Fibroblast of skin of left quadriceps (primary cell): Measurements from ENCODE around the gene INMT.

Experiments used
- DNase-seq, 2 experiments: peaks; one replicate each; pipeline ENCODE4 v3.0.0-alpha.2; 2013; ENCODE audit warnings: low read depth in 2 of 2

INMT gene

GRCh38 chr7:30787486-30787885 is 35.6 kb downstream of the INMT start:
- DNase-seq: no peak

GRCh38 chr7:30788640-30789333 is 36.9 kb downstream of the INMT start:
- no peak for DNase-seq

- DNase-seq: peak in 1 of 2 experiments; percentile 28
Observed at GRCh38 chr7:30789334-30789711, 37.4 kb downstream of the INMT start.

DNA sequence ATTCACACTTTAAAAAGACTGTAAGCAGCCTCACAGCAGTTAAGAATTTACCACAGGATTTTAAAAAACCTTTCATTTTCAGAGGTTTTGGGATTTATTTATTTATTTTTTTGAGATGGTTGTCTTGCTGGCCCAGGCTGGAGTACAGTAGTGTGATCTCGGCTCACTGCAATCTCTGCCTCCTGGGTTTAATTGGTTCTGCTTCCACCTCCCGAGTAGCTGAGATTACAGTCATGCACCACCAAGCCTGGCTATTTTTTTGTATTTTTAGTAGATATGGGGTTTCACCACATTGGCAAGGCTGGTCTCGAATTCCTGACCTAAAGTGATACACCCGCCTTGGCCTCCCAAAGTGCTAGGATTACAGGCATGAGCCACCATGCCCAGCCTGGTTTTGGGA is 38.4 kb downstream of the INMT start:
- no peak for DNase-seq

DNA sequence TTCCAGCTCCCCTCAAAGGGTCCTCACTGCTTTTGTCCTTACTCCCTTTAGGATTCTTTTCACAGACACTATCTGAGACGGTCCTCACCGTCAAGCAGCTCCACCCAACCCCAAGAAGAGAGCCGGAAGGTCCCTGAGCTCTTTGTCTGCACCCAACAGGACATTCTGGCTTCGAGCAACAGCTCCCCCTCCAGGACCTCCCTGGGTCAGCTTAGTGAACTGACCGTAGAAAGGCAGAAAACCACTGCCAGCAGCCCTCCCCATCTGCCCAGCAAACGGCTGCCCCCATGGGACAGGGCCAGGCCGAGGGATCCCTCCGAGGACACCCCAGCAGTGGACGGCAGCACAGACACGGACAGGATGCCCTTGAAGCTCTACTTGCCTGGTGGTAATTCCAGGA is 39.2 kb downstream of the INMT start:
- no peak for DNase-seq

- no peak for DNase-seq
Observed at GRCh38 chr7:30795161-30795948, 43.4 kb downstream of the INMT start.

GRCh38 chr7:30796105-30796869 is 44.4 kb downstream of the INMT start:
- peak in 1 of 2 experiments; percentile 39 for DNase-seq

DNA sequence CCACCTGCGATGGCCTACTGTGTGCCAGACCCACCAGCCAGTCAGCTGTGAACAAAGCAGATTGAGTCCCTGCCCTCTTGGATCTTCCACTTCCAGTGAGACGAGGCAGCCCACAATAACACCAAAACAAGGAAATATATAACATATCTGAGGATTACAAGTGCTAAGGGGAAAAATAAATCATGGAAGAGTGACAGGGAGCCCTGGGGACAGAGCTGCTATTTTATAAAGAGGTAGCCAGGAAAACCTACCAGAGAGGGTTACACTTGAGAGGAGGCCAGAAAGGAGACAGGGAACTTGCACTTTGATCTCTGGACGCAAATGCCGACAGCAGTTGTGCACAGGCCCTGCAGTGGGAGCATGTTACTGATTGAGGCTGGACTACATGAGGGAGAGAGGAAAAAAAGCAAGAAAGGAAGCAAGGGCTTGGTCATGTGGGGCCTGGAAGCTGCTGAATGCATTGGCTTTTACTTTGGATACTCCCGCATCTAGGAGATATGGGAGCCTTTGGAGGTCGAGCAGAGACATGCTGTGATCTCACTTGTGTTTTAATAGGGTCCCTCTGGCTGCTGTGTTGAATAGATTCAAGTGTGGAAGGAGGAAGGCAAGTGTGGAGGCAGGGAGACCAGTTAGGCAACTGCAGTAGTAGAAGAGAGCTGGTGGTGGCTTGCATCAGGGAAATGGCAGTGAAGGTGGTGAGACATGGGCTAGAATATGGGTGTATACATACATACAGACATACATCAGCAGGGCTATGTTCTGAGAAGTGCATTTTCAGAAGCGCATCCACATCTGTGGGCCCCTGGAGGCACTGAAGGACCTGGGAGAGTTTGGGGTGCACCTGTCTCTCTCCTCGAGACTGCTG is 45.5 kb downstream of the INMT start:
- no peak for DNase-seq

DNA sequence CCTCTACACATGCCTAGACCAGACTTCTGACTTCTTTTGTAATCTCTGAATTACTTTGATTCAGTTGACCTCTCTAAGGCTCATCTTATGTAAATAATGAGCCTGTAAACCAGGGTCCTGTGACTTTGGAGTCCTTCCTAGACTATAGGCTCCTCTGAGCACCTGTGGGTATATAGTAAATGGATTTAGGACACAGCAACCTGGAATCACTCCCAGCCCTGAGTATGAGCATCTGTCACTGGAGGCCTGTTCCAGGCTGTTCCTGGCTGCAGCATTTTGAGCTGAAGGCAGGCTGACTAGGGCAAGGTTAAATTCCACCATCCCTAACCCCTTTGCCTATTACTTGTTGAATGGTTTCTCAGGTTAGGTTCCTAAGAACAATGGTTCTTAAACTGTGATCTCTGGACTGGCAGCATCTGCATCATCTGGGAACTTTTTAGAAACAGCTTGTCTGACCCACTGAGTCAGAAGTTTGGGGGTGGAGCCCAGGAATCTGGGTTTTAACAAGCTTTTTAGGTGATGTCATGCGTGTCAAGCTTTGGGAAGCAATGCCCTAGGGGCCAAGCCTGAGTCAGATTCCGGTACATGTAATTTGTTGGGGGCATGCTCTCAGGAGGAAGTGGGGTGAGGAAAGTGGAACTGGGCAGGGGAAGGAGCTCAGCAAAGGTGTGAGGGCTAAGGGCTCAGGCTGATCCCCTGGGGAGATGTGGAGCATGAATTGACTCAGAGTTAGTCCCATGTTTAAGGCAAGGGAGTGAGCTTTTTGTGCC is 47.5 kb downstream of the INMT start:
- peak; percentile 81 to 82 for DNase-seq

GRCh38 chr7:30799976-30800661 is 48.2 kb downstream of the INMT start:
- DNase-seq: no peak

- DNase-seq: peak; percentile 67 to 69
Observed at GRCh38 chr7:30800785-30801252, 48.9 kb downstream of the INMT start.

DNA sequence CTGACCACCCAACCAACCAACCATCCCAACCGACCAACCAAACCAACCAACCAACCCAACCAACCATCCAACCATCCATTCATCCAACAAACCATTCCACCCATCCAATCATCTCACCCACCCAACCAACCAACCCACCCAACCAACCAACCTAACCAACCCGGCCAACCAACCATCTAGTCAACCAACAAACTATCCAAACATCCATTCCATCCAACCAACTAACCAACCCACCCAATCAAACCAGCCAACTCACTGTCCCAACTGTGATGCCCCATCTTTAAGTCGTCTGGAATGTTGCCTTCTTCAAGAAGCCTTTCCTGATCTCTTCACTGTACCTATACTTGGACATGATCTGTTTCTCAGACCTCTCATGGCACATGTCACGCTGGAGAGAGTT is 50.9 kb downstream of the INMT start:
- DNase-seq: no peak

- peak; percentile 82 to 84 for DNase-seq
Observed at GRCh38 chr7:30804078-30804661, 52.2 kb downstream of the INMT start.

DNA sequence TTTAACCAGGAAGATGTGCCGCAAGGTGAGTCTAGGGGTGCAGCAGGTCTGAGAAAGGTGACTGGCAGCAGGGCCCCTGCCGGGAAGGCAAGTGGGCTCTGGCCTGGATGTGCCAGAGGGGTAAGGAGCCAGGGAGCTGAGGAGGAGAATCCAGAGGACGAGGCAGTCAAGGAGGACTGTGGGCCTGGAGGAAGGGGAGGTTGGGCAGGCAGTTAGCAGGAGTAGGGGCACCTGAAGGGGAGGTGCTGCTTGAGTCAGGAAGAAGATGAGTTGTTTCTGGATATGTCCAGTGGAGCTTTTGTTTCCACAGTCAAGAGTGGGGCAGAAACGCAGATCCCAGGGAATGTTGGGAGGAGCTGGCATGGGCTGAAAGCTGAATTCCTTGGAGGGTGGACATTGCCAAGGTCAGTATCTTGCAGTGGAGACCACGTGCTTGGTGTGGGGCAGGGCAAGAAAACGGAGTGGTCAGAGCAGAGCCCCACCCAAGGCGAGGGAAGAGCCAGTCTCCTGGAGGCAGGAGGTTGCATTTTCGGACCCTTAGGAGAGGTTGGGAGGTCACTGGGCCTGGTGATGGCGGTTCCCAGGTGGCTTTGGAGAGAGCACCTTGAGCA is 53.3 kb downstream of the INMT start:
- no peak for DNase-seq

DNA sequence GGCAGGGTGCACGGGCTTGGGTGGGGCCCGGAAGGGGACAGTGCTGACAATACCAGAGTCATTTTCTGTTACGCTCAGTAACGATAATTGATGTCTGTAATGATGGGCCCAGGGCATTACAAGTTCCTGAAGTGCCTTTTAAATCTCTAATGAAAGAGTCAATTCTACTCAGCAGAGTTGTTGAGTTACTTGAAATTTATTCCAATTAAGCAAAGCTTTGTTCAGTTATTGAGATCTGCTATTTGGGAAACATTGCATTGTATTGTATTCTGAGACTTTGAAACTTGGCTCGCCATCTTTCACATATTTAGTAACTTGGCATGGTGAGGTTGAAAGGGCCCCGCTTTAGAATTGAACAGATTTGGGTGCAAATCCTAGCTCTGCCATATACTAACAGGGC is 54.0 kb downstream of the INMT start:
- no peak for DNase-seq
